GM19193 (cell line): ENCODE measurements around the gene COG5.

ENCODE experiments used
- POLR2A ChIP-seq: IDR thresholded peaks from 4 replicates; pipeline ENCODE4 v1.6.1; 2011; ENCODE audit not compliant: insufficient read depth, insufficient read length; ENCODE audit errors: extremely low read depth

COG5 gene

DNA sequence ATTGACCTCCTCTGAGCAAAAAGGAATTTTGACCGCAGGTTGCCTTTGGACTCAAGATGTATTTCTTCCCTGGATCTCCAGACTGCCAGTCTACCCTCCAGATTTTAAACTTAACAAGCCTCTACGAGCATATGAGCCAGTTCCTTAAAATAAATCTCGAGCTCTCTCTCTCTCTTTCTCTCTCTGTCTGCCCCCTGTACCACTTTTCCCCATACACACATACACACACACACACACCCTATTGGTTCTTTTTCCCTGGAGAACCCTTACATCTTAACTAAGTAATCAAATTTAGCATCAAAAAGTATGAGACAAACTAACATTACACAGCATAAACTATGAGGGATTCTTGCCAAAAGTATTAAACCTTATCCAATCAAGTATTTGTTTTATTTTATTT, 27.7 kb upstream of the COG5 start:
- TF ChIP-seq POLR2A = no peak

GRCh38 chr7:107588529-107589130, 24.9 kb upstream of the COG5 start:
- no peak for TF ChIP-seq POLR2A

DNA sequence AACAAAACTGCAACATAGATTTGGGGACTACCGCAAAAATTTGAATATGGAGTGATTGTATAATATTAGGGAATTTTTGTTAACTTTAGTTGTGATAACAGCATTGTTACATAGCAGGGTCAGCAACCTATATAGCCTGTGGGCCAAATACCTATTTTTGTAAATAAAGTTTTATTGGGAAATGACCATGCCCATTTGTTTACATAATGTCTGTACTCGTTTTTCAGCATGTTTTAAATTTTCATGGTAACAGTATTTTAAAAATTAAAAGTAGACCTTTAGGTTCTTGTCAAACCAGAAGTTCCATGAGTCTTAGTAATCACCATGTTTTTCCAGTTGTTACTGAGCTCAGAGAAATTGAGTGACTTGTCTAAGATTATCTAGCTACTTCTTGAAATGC, 21.0 kb upstream of the COG5 start:
- TF ChIP-seq POLR2A = no peak

GRCh38 chr7:107582875-107583274, 19.2 kb upstream of the COG5 start:
- no peak for TF ChIP-seq POLR2A

DNA sequence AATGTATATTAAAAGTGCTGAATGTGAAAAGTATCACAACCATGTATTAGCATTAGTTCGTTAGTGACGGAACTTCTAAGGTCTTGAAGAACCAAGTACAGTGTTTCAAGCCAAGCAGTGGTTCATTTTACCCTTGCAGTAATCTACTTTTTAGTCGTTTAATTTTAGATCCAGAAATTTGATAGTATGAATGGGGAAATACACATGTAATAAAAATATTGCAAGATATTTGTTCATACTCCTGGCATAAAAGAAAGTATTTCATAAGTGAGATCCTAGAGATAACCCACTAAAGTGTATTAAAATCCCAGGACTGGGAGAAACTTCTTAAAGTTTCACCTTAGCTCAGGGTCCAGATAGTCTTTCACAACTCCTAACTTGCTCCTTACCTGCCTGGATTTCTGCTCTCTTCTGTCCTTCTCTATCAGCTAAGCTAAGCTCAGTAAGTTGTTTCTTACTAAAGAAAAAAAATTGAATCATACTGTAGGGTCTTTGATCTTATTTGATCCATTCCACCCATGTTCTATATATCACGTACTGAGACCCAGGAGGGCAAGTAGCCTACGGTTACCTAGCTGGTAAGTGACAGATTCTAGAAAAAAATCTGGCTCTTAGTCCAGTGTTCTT, 17.8 kb upstream of the COG5 start:
- no peak for TF ChIP-seq POLR2A

DNA sequence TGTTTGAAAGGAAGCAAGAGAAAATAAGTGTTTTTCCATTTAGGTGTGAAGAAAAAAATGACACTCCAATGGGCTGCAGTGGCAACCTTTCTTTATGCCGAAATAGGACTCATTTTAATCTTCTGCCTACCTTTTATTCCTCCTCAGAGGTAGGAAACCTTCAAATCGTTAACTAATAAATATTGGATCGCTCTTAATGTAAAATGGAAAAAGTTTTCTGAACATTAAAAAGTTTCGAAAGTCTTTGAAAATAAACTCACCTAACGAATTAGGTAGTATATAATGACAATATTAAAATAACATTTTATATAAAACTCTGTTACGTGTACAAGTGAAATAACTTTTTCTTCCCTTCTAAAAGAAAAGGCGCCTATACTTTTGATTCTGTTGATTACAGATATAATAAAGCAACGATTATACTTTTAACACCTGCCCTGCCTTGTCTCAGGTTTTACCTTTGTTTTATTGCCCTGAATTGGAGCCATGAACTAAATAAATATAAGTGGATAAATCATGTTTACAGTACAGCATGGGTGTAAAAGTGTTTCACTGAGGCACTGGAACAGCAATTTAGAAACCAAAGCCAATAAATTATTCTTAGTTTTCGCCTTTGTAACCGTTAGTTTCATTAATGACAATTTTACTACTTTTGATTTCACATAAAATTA, 17.1 kb upstream of the COG5 start:
- TF ChIP-seq POLR2A = no peak

DNA sequence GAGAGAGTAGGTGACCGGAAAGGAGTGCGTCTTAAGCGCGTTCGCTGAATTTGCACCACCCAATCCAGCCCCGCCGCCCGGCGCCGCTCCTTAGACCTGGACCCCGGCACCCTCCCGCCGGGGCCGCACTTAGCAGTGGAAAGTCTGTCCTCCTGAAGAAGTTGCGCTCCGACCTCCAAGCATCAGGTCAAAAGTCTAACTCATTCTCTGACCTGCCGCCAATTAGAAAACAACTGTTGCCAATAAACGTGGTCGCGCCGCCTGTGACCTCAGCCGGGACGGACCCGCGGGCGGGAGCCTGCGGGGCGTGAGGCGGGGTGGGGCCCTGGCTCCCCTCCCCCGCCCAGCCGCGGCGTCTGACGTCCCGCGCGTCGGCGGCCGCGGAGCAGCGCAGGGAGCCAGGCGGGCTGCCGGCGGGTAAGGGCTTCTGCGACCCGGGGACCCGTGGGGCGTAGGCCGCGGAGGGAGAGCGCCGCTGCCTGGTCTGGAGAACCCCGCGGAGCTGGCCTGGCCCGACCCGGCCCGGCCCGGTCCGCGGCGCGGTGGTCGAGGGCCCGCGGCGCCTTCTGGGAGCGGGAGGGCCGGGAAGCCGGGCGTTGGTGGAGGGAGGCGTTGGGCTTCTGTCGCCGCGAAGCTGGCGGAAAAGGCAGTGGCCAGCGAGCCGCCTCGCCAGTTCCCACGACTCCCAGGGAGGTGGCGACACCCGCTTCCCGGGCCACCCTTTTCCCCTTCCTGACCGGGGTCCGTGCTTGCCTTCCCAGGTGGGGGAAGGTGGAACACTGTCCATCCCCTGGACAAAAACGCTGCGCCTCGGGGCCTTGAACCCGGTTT, 16.4 kb upstream of the COG5 start, which contains the start of gene BCAP29:
Gene BCAP29 (plus strand): TSS at position 362 of the 831 bp plus-strand sequence. CDS start 527 bp downstream, outside the sequence.
- TF ChIP-seq POLR2A = peak; percentile 84

- TF ChIP-seq POLR2A = no peak
These were observed 15.8 kb upstream of the COG5 start for GRCh38 chr7:107579554-107579884.

- no peak for TF ChIP-seq POLR2A
These were observed 9.8 kb upstream of the COG5 start for GRCh38 chr7:107573537-107573936.

- TF ChIP-seq POLR2A = no peak
These were observed 6.6 kb upstream of the COG5 start for GRCh38 chr7:107570298-107570697.

GRCh38 chr7:107564553-107565298, 1.0 kb upstream of the COG5 start:
- TF ChIP-seq POLR2A = no peak

DNA sequence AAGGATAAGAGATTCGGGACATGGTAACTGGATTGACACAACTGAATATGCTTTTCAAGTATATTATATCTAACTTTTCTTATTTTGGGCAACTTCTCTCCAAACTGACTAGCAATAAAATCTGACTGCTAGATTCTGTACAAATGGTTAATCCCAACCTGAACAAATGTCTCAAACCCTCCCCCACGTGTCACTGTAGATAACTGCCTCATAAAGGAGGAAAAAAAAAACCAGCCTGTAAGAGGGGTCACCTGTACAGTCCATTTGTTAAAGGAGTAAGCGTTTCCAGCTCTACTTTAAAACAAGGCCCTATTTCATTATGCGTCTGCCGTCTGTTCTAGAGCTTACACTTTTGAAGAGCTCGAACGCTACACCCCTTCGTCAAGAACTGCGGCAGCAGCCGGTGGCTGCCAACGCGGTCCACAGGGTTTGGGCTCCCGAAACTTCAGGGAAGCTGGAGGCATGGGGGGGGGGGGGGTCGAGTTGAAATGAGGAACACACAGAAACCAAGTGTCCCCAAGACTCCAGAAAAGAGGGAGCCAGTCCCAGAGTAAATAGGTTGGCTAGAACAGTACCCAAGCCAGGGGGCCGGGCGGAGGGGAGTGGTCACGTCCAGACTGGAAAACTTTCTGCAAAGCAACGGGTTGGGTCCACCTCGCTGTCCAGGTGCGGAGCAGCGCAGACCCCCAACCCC, 492 bp downstream of the COG5 start:
- no peak for TF ChIP-seq POLR2A

DNA sequence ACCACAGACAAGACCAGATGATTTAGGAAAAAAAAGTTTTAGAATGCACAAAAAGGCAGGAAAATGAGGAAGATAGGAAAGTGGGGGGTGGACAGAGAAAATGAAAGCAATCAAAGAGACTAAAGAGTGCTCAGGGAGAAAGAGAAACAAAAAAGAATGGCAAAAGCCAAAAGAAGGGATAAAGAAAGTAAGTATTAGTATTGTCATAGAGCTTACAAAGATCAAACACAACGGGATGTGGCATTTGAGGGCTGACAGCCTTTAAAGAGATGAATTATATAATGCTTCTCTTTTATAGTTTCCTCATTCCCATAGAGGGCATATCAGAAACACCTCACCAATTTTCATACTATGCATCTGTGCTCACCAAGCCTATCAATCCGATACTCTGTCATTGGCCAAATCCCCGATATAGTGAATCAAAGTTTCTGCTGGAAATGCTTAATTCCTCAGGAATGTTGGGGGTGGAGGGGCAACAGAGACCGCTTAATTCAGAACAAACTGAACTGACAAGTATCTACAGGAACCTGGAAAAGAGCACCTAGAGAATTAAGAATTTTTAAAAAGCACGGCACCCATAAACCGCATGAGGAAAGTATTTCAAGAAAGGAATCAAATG, 2.7 kb downstream of the COG5 start:
- no peak for TF ChIP-seq POLR2A

DNA sequence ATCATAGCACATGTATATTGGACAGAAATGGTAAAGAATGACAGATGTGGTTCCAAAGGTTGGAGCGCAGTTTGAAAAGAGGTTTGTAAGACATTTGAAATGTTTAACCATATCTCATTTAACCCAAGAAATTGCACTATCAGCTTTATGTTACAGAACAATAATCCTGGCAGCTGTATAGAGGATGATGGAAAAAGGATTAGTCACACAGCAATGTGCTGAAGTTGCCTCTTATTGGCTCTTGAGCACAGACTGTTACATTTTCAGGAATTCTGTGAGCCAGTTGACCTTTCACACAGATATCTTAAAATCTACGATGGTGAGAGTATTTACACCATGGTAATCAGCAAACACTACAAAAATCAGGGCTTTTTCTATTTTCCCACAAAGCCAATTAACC, 3.9 kb downstream of the COG5 start:
- TF ChIP-seq POLR2A = no peak
